ENCODE results near the gene BHLHE40. TPM values are rescaled to one million over a fixed set of nuclear protein-coding genes. Genes with fewer than 3 reads are reported as not detected.

BHLHE40 gene
- total RNA-seq, 2 experiments from 2014 or later = 316 to 318 TPM

DNA sequence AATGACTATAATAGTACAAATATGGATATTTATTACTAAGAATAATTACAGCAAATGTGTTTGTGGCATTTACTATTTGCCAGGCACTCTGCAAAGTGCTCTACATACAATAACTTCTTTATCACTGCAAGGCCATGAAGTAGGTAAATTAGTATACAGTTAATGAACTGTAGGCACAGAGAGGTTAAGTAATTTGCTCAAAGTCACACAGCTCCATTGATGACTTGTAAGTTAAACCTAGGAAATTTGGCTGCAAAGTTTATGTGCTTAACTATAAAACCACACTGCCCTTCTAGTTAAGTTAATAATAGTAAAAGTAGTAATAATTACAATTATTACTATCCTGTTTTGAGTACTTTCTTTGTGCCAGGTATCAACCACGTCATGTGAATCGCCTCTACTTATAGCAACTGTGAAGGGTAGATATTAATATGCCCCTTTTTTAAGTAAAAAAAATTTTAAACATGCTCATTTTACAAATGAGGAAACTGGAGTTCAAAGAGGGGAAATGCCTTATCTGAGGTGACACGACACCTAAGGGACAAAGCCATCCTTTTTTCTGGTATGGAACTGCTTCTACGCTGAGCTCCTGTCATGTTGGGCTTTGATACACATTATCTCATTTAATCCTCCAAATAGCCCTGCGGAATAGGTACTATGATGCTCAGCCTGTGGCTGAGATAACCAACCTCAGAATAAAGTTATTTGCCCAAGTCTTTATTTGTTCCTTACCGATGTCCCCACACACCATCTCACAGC, 8.5 kb downstream of the BHLHE40 start:
- no peaks in the 10 kb centered on the region for H3K9me3 Mint-ChIP-seq
- no peak for DNase-seq
- H3K4me1 Mint-ChIP-seq = peaks cover 69% of the 10 kb centered on the region
- H3K27me3 Mint-ChIP-seq = no peaks in the 10 kb centered on the region
- peak overlapping the region; percentile 70 for H3K27ac Mint-ChIP-seq
- H3K4me3 Mint-ChIP-seq = peak overlapping the region; percentile 76
- CTCF ChIA-PET = interaction anchor here (1.0 to 9.2 kb wide), 9 partner anchors 9 to 277 kb away, joined by 4 to 69 read pairs (median 22); partner anchors contain the start of gene BHLHE40
- peaks cover 40% of the 10 kb centered on the region for H3K36me3 Mint-ChIP-seq (ENCODE audit: low read depth)
- POLR2A ChIA-PET = interaction anchor here (0.7 to 17.3 kb wide), 14 partner anchors 10 to 276 kb away, joined by 3 to 822 read pairs (median 8); partner anchors contain the start of gene BHLHE40

DNA sequence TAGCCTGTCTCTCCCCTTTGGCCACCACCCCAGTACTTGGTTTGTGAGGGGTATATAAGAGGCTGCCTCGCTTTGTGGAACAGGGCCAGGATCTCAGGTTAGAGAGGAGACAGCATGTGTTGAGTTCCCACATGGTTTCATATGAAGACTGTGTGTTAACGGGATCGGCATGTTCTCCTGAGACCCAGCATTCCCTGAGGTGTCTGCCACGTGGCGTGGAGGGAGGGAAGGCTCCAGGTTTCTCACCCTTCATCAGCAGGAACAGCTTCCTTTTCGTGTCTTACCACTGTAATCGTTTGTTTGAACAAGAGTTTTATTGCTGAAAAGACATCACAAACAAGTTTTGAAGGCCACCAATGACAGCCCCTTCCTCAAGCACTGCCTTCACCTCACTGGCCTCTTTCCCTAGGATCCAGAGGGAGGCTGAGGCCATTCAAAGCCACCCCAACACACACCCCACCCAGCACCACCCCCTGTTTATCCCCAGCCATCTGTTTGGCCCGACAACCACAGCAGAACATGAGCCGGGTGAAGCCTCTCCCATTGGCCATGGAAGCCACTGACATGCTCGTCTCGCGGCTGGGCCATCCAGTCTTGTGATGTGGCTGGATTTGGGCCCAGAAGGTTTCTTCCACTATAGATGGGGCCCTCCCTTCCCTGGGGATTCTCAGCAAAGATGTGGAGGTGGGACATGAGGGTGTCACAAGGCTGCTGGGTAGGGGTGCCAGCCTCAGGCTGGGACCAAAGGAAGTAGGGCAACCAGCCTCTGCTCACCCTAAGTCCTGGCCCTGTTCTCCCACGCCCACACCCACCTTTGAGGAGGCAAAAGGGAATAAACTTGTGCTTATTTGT, 10.0 kb downstream of the BHLHE40 start:
- Mint-ChIP-seq H3K4me3 (no peak overlapping the region), H3K27ac (no peak overlapping the region), H3K27me3 (no peaks in the 10 kb centered on the region), H3K4me1 (peaks cover 63% of the 10 kb centered on the region), H3K36me3 (ENCODE audit: low read depth) (peaks cover 25% of the 10 kb centered on the region), H3K9me3 (no peaks in the 10 kb centered on the region)
- DNase-seq = no peak
- POLR2A ChIA-PET = interaction anchor here (1.0 to 17.3 kb wide), 5 partner anchors 10 to 155 kb away, joined by 3 to 822 read pairs (median 321); partner anchors contain the start of gene BHLHE40
- CTCF ChIA-PET = no interaction called here

DNA sequence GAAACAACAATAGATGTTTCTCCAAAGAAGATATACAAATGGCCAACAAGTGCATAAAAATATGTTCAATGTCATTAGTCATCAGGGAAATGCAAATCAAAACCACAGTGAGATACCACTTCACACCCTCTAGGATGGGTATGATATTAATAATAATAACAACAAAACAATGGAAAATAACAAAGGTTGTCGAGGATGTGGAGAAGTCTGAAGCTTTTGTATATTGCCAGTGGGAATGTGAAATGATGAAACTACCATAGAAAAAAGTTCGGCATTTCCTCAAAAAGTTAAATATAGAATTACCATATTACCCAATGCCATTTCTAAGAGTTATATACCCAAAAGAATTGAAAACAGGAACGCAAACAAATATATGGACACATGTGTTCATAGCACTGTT, 10.8 kb downstream of the BHLHE40 start:
- no peak overlapping the region for H3K27ac Mint-ChIP-seq
- H3K36me3 Mint-ChIP-seq (ENCODE audit: low read depth) = peaks cover 19% of the 10 kb centered on the region
- H3K4me3 Mint-ChIP-seq = no peak overlapping the region
- no peaks in the 10 kb centered on the region for H3K9me3 Mint-ChIP-seq
- H3K4me1 Mint-ChIP-seq = peaks cover 64% of the 10 kb centered on the region
- ChIA-PET CTCF (no interaction called here), POLR2A (interaction anchor here (1.0 kb wide), 1 partner anchor 11 kb away, joined by 3 read pairs; no protein-coding TSS in a partner anchor)
- DNase-seq = no peak
- no peaks in the 10 kb centered on the region for H3K27me3 Mint-ChIP-seq

DNA sequence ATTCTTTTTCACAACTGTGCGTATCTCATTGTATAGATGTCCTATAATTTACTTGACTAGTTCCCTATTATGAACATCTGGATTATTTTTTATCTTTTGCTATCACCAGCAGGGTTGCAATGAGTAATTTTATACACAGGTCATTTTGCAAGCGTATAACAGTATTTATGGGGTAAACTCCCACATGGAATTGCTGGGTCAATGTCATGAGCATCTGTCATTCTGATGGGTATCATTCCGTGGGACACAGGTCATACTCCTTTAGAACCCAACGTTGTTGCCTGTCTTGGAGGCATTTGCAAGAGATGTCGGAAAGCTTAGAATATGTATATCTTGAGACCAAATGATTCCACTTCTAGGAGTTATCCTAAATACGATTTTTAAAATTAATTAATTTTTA, 12.9 kb downstream of the BHLHE40 start:
- DNase-seq = no peak
- CTCF ChIA-PET = interaction anchor here (0.6 to 2.7 kb wide), 2 partner anchors 14 to 74 kb away, joined by 3 to 9 read pairs; no protein-coding TSS in a partner anchor
- H3K36me3 Mint-ChIP-seq (ENCODE audit: low read depth) = no peaks in the 10 kb centered on the region
- POLR2A ChIA-PET = interaction anchor here (18.0 kb wide), 1 partner anchor 10 kb away, joined by 321 read pairs; the partner anchor contains the start of gene BHLHE40
- H3K27me3 Mint-ChIP-seq = no peaks in the 10 kb centered on the region
- H3K4me1 Mint-ChIP-seq = peaks cover 54% of the 10 kb centered on the region
- H3K4me3 Mint-ChIP-seq = no peak overlapping the region
- no peaks in the 10 kb centered on the region for H3K9me3 Mint-ChIP-seq
- H3K27ac Mint-ChIP-seq = no peak overlapping the region

DNA sequence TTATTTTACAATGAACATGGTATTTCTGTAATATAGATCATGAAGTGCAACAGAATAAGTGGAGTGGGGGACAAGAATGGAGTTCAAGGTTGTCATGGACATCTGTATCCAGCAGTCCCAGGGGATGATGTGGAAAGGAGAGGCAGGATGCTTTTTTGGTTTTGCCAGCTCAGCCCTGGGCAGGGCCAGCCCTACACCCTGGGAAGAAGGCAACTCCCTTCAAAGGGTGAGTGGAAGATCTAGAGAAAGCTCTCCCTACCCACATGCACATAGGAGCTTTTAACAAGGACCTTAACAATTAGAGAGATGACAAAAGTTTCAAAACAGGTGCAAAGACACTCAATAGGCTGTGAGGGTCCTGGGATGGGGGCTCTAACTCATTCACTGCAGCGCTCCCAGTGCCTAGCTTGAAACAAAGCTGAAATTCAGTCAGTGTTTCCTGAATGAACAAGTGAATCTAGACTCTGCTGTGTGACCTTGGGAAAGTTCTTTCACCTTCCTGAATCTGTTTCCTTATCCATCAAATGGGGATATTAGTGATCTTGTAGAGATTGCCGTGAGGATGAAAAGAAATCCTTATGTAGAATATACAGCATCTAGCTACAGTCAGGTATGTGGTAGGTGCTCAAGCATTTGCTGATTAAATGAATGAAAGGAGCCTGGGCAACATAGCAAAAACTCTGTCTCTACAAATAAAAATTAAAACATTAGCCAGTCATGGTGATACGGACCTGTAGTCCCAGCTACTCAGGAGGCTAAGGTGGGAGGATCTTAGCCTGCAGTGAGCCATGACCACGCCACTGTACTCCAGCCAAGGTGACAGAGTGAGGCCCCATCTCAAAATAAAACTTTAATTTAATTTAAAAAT, 14.3 kb downstream of the BHLHE40 start:
- DNase-seq = no peak

DNA sequence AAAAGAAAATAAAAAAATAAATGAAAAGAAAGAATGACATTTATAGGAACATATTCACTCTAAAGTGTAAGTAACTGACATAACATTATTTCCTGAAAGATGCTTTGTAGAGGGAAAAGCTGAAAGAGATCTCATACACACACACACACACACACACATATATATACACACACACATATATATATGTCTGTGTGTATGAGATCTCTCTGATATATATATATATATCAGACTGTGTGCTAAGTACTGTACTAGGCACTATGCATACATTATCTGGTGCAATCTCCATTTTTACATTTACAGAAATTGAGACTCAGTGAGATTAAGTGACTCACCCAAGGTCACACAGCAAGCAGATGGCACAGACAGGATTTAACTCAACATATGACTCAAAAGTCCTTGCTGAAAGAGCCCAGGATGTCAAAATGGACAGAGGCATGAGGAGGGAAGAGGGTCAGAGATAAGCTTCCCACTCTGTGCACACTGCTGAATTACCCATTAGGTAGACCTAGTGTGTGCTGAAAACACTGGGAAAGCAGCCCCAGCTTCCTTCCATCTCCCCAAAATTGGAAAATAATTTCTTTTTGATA, 15.0 kb downstream of the BHLHE40 start:
- H3K4me1 Mint-ChIP-seq = peaks cover 39% of the 10 kb centered on the region
- no peaks in the 10 kb centered on the region for H3K9me3 Mint-ChIP-seq
- H3K27ac Mint-ChIP-seq = peak overlapping the region; percentile 29
- POLR2A ChIA-PET = interaction anchor here (0.7 to 18.0 kb wide), 6 partner anchors 8 to 169 kb away, joined by 3 to 321 read pairs (median 3); partner anchors contain the start of gene BHLHE40
- CTCF ChIA-PET = interaction anchor here (1.1 to 1.6 kb wide), 4 partner anchors 10 to 282 kb away, joined by 3 to 5 read pairs (median 4); no protein-coding TSS in a partner anchor
- DNase-seq = no peak
- H3K27me3 Mint-ChIP-seq = no peaks in the 10 kb centered on the region
- H3K36me3 Mint-ChIP-seq (ENCODE audit: low read depth) = no peaks in the 10 kb centered on the region
- H3K4me3 Mint-ChIP-seq = no peak overlapping the region

More for the DNA sequence above, 14.3 kb downstream of the BHLHE40 start:
- ChIA-PET POLR2A (interaction anchor here (0.7 to 18.0 kb wide), 4 partner anchors 9 to 25 kb away, joined by 3 to 321 read pairs (median 6); partner anchors contain the start of gene BHLHE40), CTCF (interaction anchor here (0.8 to 2.7 kb wide), 5 partner anchors 10 to 271 kb away, joined by 3 to 9 read pairs (median 4); no protein-coding TSS in a partner anchor)
- Mint-ChIP-seq H3K4me1 (peaks cover 45% of the 10 kb centered on the region), H3K9me3 (no peaks in the 10 kb centered on the region), H3K36me3 (ENCODE audit: low read depth) (no peaks in the 10 kb centered on the region), H3K27ac (no peak overlapping the region), H3K27me3 (no peaks in the 10 kb centered on the region), H3K4me3 (no peak overlapping the region)

DNA sequence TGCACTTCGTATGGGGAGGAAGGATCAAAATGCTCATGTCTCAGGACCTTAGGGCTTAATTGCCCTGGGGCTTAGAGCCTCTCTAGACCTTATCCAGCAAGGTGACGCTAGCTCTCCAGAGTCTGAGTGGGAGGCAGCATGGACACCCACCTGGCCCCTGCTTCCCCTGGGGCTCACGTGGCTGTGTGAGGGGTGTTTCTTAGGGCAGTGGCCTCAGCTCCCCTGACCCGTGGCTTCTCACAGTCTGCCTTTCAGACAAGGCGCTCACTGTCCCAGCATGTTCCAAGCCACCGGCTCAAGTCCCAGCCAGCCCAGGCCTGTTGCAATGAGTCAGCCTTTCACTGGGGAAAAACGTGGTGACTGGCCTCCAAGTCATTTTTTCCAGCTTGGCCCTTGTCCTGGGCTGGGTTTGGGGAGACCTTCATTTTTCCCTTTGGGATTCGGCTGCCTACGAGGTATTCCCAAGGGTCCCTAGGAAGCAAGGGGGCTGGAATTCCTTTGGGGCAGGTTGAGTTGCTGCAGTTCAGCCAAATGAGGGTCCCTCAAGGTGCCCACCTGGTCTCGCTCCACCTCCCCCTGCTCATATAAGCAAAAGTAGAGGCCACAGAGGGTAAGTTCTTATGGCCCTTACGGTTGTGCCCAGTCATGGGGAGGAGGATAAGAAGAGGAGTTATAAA, 15.7 kb downstream of the BHLHE40 start:
- Mint-ChIP-seq H3K27me3 (no peaks in the 10 kb centered on the region), H3K4me1 (peaks cover 39% of the 10 kb centered on the region), H3K4me3 (no peak overlapping the region), H3K9me3 (no peaks in the 10 kb centered on the region), H3K27ac (no peak overlapping the region), H3K36me3 (ENCODE audit: low read depth) (no peaks in the 10 kb centered on the region)
- ChIA-PET POLR2A (interaction anchor here (0.7 to 18.0 kb wide), 5 partner anchors 9 to 169 kb away, joined by 3 to 321 read pairs (median 3); partner anchors contain the start of gene BHLHE40), CTCF (interaction anchor here (1.1 to 1.5 kb wide), 4 partner anchors 15 to 283 kb away, joined by 3 to 5 read pairs (median 4); no protein-coding TSS in a partner anchor)
- no peak for DNase-seq

DNA sequence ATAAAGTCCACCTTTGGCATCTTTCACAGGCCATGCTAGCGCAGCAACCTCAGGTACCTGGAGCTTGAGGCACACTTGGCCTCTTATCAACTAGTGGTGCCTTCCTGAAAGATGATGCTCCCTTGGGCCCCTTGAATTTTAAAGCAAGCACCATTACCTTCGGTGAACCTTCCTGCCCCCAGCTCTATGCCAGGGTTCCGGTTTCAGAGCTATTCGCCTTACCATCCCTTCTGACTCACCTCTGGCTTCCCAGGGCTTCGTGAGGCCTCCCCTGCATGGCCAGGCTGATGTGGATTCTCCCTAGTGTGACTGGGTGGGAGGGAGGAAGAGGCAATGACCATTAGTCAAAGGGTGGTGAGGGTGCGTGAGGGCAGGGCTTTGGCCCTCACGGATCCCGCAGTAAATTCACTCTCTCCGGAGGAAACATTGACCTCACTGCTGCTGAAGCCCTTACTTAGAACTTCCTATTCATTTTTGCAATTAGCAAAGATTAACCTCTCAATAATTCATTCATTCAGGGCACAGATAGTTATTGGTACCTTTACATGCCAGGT, 16.3 kb downstream of the BHLHE40 start:
- Mint-ChIP-seq H3K4me3 (no peak overlapping the region), H3K36me3 (ENCODE audit: low read depth) (no peaks in the 10 kb centered on the region), H3K9me3 (no peaks in the 10 kb centered on the region), H3K27me3 (no peaks in the 10 kb centered on the region), H3K27ac (no peak overlapping the region), H3K4me1 (peaks cover 42% of the 10 kb centered on the region)
- POLR2A ChIA-PET = interaction anchor here (2.3 to 18.0 kb wide), 2 partner anchors 13 to 22 kb away, joined by 9 to 321 read pairs; partner anchors contain the start of gene BHLHE40
- CTCF ChIA-PET = interaction anchor here (1.1 kb wide), 1 partner anchor 15 kb away, joined by 3 read pairs; no protein-coding TSS in a partner anchor
- peak; percentile 11 for DNase-seq

DNA sequence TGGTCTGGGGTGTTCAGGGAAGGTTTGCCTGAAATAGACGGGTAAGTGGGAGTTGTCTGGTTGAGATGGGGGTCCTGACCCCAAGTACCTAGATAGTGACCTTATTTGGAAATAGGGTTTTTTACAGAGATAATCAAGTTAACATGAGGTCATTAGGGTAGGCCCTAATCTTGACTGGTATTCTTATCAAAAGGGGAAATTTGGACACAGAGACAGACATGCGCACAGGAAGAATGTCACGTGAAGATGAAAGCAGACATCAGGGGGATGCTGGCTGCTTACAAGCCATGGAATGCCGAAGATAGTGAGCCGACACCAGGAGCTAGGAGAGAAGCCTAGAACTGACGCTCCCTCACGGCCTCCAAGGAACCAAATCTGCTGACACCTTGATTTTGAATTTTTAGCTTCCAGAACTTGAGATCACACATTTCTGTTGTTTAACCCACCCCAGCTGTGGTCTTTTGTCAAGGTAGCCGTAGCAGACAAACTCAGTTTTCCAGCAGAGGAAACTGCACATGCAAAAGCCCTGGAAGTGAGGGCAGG, 17.1 kb downstream of the BHLHE40 start:
- H3K4me3 Mint-ChIP-seq = no peak overlapping the region
- POLR2A ChIA-PET = interaction anchor here (18.0 kb wide), 1 partner anchor 14 kb away, joined by 321 read pairs; the partner anchor contains the start of gene BHLHE40
- H3K27ac Mint-ChIP-seq = no peak overlapping the region
- H3K9me3 Mint-ChIP-seq = no peaks in the 10 kb centered on the region
- CTCF ChIA-PET = interaction anchor here (0.7 kb wide), 1 partner anchor 16 kb away, joined by 3 read pairs; no protein-coding TSS in a partner anchor
- H3K36me3 Mint-ChIP-seq (ENCODE audit: low read depth) = no peaks in the 10 kb centered on the region
- no peak for DNase-seq
- H3K4me1 Mint-ChIP-seq = peaks cover 50% of the 10 kb centered on the region
- H3K27me3 Mint-ChIP-seq = no peaks in the 10 kb centered on the region

DNA sequence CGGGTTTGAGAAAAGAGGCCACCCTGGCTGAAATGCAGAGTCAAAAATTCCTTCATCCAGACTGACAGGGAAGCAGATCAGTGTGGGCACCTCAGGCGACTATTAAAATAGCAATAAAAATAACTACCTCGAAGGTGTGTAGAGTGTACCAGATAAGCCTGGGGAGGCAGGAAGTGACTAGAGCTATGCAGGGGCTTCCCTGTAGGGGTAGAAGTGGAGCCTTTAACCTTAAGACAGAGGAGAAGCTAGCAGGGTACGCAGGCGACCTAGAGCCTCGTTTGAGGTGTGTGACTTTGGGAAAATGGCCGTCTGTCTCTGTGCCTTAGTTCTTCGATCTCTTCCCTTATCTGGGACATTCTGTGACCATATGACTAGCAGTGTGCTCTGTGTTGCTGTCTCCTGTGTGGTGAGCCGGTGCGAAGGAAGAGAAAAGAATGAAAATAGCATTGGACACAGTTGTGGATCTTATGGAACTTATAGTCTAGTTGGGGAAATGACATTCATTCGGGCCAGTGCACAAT, 17.6 kb downstream of the BHLHE40 start:
- no peaks in the 10 kb centered on the region for H3K36me3 Mint-ChIP-seq (ENCODE audit: low read depth)
- CTCF ChIA-PET = interaction anchor here (0.7 kb wide), 1 partner anchor 17 kb away, joined by 3 read pairs; no protein-coding TSS in a partner anchor
- no peak overlapping the region for H3K4me3 Mint-ChIP-seq
- POLR2A ChIA-PET = interaction anchor here (18.0 kb wide), 1 partner anchor 14 kb away, joined by 321 read pairs; the partner anchor contains the start of gene BHLHE40
- H3K27ac Mint-ChIP-seq = no peak overlapping the region
- peaks cover 55% of the 10 kb centered on the region for H3K4me1 Mint-ChIP-seq
- H3K9me3 Mint-ChIP-seq = no peaks in the 10 kb centered on the region
- H3K27me3 Mint-ChIP-seq = no peaks in the 10 kb centered on the region
- DNase-seq = peak; percentile 15
